NCI-H2171 treated with DMSO at 0.1 percent for 48 hours (cell line): Measurements from ENCODE around the gene VIPAS39.

ENCODE experiments used
- DNase-seq: peaks from one replicate; lab custom pipeline; 2025; lab: John Stamatoyannopoulos, UW

VIPAS39 gene

GRCh38 chr14:77457522-77458248, at the start of gene VIPAS39, which contains the start of gene AHSA1:
Gene VIPAS39, minus strand, starts transcription at chr14:77457601. Its CDS starts 3,499 bp downstream, at chr14:77454102.
Gene AHSA1, plus strand, starts transcription at chr14:77458093. Its CDS starts 97 bp downstream, at chr14:77458190.
- peak; percentile 100 for DNase-seq

- DNase-seq: no peak
Observed at GRCh38 chr14:77505031-77505430, 47.6 kb upstream of the VIPAS39 start.

GRCh38 chr14:77503138-77503537, 45.7 kb upstream of the VIPAS39 start:
- DNase-seq: no peak

GRCh38 chr14:77502109-77502782, 44.8 kb upstream of the VIPAS39 start:
- no peak for DNase-seq

GRCh38 chr14:77498984-77499527, 41.7 kb upstream of the VIPAS39 start:
- peak; percentile 6 for DNase-seq

GRCh38 chr14:77498120-77498979, 40.9 kb upstream of the VIPAS39 start, which contains the start of gene ISM2:
Gene ISM2, minus strand, starts transcription at chr14:77498816. Its CDS starts 23 bp downstream, at chr14:77498793.
- DNase-seq: peak; percentile 33

GRCh38 chr14:77495334-77495733, 37.9 kb upstream of the VIPAS39 start:
- no peak for DNase-seq

GRCh38 chr14:77491056-77491455, 33.7 kb upstream of the VIPAS39 start:
- no peak for DNase-seq

GRCh38 chr14:77490347-77490986, 33.1 kb upstream of the VIPAS39 start:
- DNase-seq: no peak

- no peak for DNase-seq
Observed at GRCh38 chr14:77489041-77489440, 31.6 kb upstream of the VIPAS39 start.

- peak; percentile 96 for DNase-seq
Observed at GRCh38 chr14:77488558-77488957, 31.2 kb upstream of the VIPAS39 start.

- DNase-seq: no peak
Observed at GRCh38 chr14:77485901-77486678, 28.7 kb upstream of the VIPAS39 start.

- DNase-seq: no peak
Observed at GRCh38 chr14:77485256-77485655, 27.9 kb upstream of the VIPAS39 start.

GRCh38 chr14:77482422-77482821, 25.0 kb upstream of the VIPAS39 start:
- no peak for DNase-seq

- no peak for DNase-seq
Observed at GRCh38 chr14:77478796-77479195, 21.4 kb upstream of the VIPAS39 start.

GRCh38 chr14:77478029-77478428, 20.6 kb upstream of the VIPAS39 start:
- no peak for DNase-seq

- DNase-seq: no peak
Observed at GRCh38 chr14:77475432-77476115, 18.2 kb upstream of the VIPAS39 start.

GRCh38 chr14:77474479-77475177, 17.2 kb upstream of the VIPAS39 start:
- no peak for DNase-seq

- no peak for DNase-seq
Observed at GRCh38 chr14:77473921-77474320, 16.5 kb upstream of the VIPAS39 start.
